T-helper 2 cell treated with Interferon-gamma antibody and Interleukin-4, amounts not matched to agents 5 μg/mL and 100 μg/mL, for 36 hours (primary cell): ENCODE data around the gene SEPHS2.
"Not testable (repeated sequence)": the region's sequence is repeated elsewhere in the genome, so short reads cannot be mapped to it uniquely, and the experiment has no call there.

Source experiments
- DNase-seq: peaks from one replicate; pipeline ENCODE4 v3.0.0; 2021; ENCODE audit warnings: low spot score
- H3K27ac Mint-ChIP-seq: one replicate; pipeline ENCODE4 v1.8.0; 2021; ENCODE audit warnings: mild to moderate bottlenecking, mixed read lengths
- H3K27me3 Mint-ChIP-seq: one replicate; pipeline ENCODE4 v1.8.0; 2021; ENCODE audit warnings: low read depth, mixed read lengths
- H3K36me3 Mint-ChIP-seq: one replicate; pipeline ENCODE4 v1.8.0; 2021; ENCODE audit warnings: low read depth, mixed read lengths
- H3K4me1 Mint-ChIP-seq: one replicate; pipeline ENCODE4 v1.8.0; 2021; ENCODE audit warnings: low read depth, mixed read lengths
- H3K4me3 Mint-ChIP-seq: one replicate; pipeline ENCODE4 v1.8.0; 2022; ENCODE audit warnings: mild to moderate bottlenecking, moderate library complexity, mixed read lengths
- H3K9me3 Mint-ChIP-seq: one replicate; pipeline ENCODE4 v1.8.0; 2021; ENCODE audit warnings: mixed read lengths

The SEPHS2 gene

GRCh38 chr16:30457256-30457655, 11.6 kb upstream of the SEPHS2 start:
- H3K27me3 Mint-ChIP-seq = no peaks in the 10 kb centered on the region
- peaks cover 77% of the 10 kb centered on the region for H3K4me1 Mint-ChIP-seq
- H3K9me3 Mint-ChIP-seq = no peaks in the 10 kb centered on the region
- peak overlapping the region; percentile 38 for H3K4me3 Mint-ChIP-seq
- DNase-seq = no peak
- peak overlapping the region; percentile 74 for H3K27ac Mint-ChIP-seq
- peaks cover 4% of the 10 kb centered on the region for H3K36me3 Mint-ChIP-seq

GRCh38 chr16:30456302-30456701, 10.6 kb upstream of the SEPHS2 start:
- no peaks in the 10 kb centered on the region for H3K27me3 Mint-ChIP-seq
- no peak for DNase-seq
- H3K27ac Mint-ChIP-seq = peak overlapping the region; percentile 74
- H3K36me3 Mint-ChIP-seq = peaks cover 2% of the 10 kb centered on the region
- no peaks in the 10 kb centered on the region for H3K9me3 Mint-ChIP-seq
- peaks cover 73% of the 10 kb centered on the region for H3K4me1 Mint-ChIP-seq
- peak overlapping the region; percentile 25 for H3K4me3 Mint-ChIP-seq

- Mint-ChIP-seq H3K27ac (peak overlapping the region; percentile 91), H3K4me3 (peak overlapping the region; percentile 68), H3K4me1 (peaks cover 67% of the 10 kb centered on the region)
- H3K9me3 Mint-ChIP-seq, DNase-seq, H3K27me3 Mint-ChIP-seq, H3K36me3 Mint-ChIP-seq: not testable (repeated sequence)
Measured at GRCh38 chr16:30452709-30453580, 7.3 kb upstream of the SEPHS2 start.

GRCh38 chr16:30449116-30449435, 3.4 kb upstream of the SEPHS2 start:
- Mint-ChIP-seq H3K9me3 (no peaks in the 10 kb centered on the region), H3K27me3 (no peaks in the 10 kb centered on the region), H3K4me1 (peaks cover 54% of the 10 kb centered on the region), H3K4me3 (no peak overlapping the region), H3K36me3 (peaks cover 15% of the 10 kb centered on the region), H3K27ac (no peak overlapping the region)
- no peak for DNase-seq

GRCh38 chr16:30447512-30448226, 2.0 kb upstream of the SEPHS2 start:
- peaks cover 26% of the 10 kb centered on the region for H3K36me3 Mint-ChIP-seq
- peaks cover 55% of the 10 kb centered on the region for H3K4me1 Mint-ChIP-seq

GRCh38 chr16:30446203-30446595, 525 bp upstream of the SEPHS2 start:
- H3K4me1 Mint-ChIP-seq = peaks cover 48% of the 10 kb centered on the region

More at GRCh38 chr16:30447512-30448226, 2.0 kb upstream of the SEPHS2 start:
- Mint-ChIP-seq H3K4me3 (no peak overlapping the region), H3K27me3 (no peaks in the 10 kb centered on the region), H3K27ac (no peak overlapping the region), H3K9me3 (no peaks in the 10 kb centered on the region)
- DNase-seq = no peak

GRCh38 chr16:30445149-30445407, 596 bp downstream of the SEPHS2 start:
- H3K9me3 Mint-ChIP-seq = no peaks in the 10 kb centered on the region
- DNase-seq = no peak
- H3K4me3 Mint-ChIP-seq = peak overlapping the region; percentile 91
- H3K36me3 Mint-ChIP-seq = peaks cover 30% of the 10 kb centered on the region
- H3K4me1 Mint-ChIP-seq = peaks cover 43% of the 10 kb centered on the region
- no peaks in the 10 kb centered on the region for H3K27me3 Mint-ChIP-seq
- H3K27ac Mint-ChIP-seq = peak overlapping the region; percentile 47

More at GRCh38 chr16:30446203-30446595, 525 bp upstream of the SEPHS2 start:
- DNase-seq = no peak
- no peaks in the 10 kb centered on the region for H3K27me3 Mint-ChIP-seq
- no peaks in the 10 kb centered on the region for H3K9me3 Mint-ChIP-seq
- peaks cover 30% of the 10 kb centered on the region for H3K36me3 Mint-ChIP-seq
- peak overlapping the region; percentile 90 for H3K4me3 Mint-ChIP-seq
- peak overlapping the region; percentile 94 for H3K27ac Mint-ChIP-seq

GRCh38 chr16:30444231-30445148, 1.2 kb downstream of the SEPHS2 start:
- Mint-ChIP-seq H3K4me3 (peak overlapping the region; percentile 91), H3K27ac (peak overlapping the region; percentile 47), H3K27me3 (no peaks in the 10 kb centered on the region), H3K36me3 (peaks cover 30% of the 10 kb centered on the region), H3K9me3 (no peaks in the 10 kb centered on the region), H3K4me1 (peaks cover 41% of the 10 kb centered on the region)
- DNase-seq = no peak

GRCh38 chr16:30443631-30444030, 2.0 kb downstream of the SEPHS2 start:
- Mint-ChIP-seq H3K4me3 (peak overlapping the region; percentile 91), H3K4me1 (peaks cover 39% of the 10 kb centered on the region), H3K27me3 (no peaks in the 10 kb centered on the region), H3K36me3 (peaks cover 30% of the 10 kb centered on the region), H3K9me3 (no peaks in the 10 kb centered on the region), H3K27ac (no peak overlapping the region)
- DNase-seq = no peak

GRCh38 chr16:30439720-30440348, 5.8 kb downstream of the SEPHS2 start:
- DNase-seq = no peak
- peaks cover 22% of the 10 kb centered on the region for H3K36me3 Mint-ChIP-seq
- H3K9me3 Mint-ChIP-seq = no peaks in the 10 kb centered on the region
- peaks cover 24% of the 10 kb centered on the region for H3K4me1 Mint-ChIP-seq
- H3K27me3 Mint-ChIP-seq = no peaks in the 10 kb centered on the region
- H3K27ac Mint-ChIP-seq = no peak overlapping the region
- no peak overlapping the region for H3K4me3 Mint-ChIP-seq

GRCh38 chr16:30438835-30439234, 6.8 kb downstream of the SEPHS2 start:
- Mint-ChIP-seq H3K27me3 (no peaks in the 10 kb centered on the region), H3K9me3 (no peaks in the 10 kb centered on the region), H3K4me3 (no peak overlapping the region), H3K27ac (no peak overlapping the region), H3K36me3 (peaks cover 13% of the 10 kb centered on the region), H3K4me1 (peaks cover 24% of the 10 kb centered on the region)
- no peak for DNase-seq

- no peak for DNase-seq
- no peaks in the 10 kb centered on the region for H3K9me3 Mint-ChIP-seq
- H3K36me3 Mint-ChIP-seq = peaks cover 3% of the 10 kb centered on the region
- no peak overlapping the region for H3K27ac Mint-ChIP-seq
- peaks cover 17% of the 10 kb centered on the region for H3K4me1 Mint-ChIP-seq
- no peaks in the 10 kb centered on the region for H3K27me3 Mint-ChIP-seq
- no peak overlapping the region for H3K4me3 Mint-ChIP-seq
Measured at GRCh38 chr16:30437511-30438046, 8.1 kb downstream of the SEPHS2 start.

GRCh38 chr16:30434852-30435251, 10.8 kb downstream of the SEPHS2 start:
- H3K36me3 Mint-ChIP-seq = no peaks in the 10 kb centered on the region
- peak overlapping the region; percentile 38 for H3K27ac Mint-ChIP-seq
- peaks cover 14% of the 10 kb centered on the region for H3K4me1 Mint-ChIP-seq
- H3K4me3 Mint-ChIP-seq = no peak overlapping the region
- H3K27me3 Mint-ChIP-seq = no peaks in the 10 kb centered on the region
- peak; percentile 81 for DNase-seq
- H3K9me3 Mint-ChIP-seq = no peaks in the 10 kb centered on the region
